ENCODE results near the gene FTCD.
"Not testable (repeated sequence)": the region's sequence is repeated elsewhere in the genome, so short reads cannot be mapped to it uniquely, and the experiment has no call there.

Gene FTCD

DNA sequence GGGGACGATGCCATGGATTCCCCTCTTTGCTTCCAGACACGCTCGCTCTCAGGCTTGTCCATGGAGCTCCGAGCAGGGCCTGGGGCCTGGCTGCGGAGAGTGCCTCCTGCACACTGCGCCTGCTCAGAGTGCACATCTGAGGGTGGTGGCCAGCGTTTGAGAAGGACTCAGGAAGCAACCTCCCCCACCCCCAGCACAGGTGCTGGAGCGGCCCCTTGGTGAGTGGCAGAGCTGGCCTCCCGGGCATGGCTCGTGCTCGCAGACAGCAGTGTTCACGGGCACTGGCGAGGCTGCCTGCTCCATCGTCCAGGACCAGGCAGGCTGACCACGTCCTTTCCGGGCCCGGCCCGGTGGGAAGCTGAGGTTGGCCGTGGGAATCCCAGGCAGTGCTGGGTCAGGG, 26.1 kb upstream of the FTCD start:
- DNase-seq (ENCODE audit: low read depth) = no peak
- TF ChIP-seq, protein P1, sequence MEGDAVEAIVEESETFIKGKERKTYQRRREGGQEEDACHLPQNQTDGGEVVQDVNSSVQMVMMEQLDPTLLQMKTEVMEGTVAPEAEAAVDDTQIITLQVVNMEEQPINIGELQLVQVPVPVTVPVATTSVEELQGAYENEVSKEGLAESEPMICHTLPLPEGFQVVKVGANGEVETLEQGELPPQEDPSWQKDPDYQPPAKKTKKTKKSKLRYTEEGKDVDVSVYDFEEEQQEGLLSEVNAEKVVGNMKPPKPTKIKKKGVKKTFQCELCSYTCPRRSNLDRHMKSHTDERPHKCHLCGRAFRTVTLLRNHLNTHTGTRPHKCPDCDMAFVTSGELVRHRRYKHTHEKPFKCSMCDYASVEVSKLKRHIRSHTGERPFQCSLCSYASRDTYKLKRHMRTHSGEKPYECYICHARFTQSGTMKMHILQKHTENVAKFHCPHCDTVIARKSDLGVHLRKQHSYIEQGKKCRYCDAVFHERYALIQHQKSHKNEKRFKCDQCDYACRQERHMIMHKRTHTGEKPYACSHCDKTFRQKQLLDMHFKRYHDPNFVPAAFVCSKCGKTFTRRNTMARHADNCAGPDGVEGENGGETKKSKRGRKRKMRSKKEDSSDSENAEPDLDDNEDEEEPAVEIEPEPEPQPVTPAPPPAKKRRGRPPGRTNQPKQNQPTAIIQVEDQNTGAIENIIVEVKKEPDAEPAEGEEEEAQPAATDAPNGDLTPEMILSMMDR (IDR thresholded peaks at IDR 0.05; ENCODE audit: control insufficient read depth, insufficient read depth, low read depth, low read length, missing control alignments) = no peak
- no peak overlapping the region for H3K4me3 ChIP-seq (ENCODE audit: control insufficient read depth, low read depth, low read length)

DNA sequence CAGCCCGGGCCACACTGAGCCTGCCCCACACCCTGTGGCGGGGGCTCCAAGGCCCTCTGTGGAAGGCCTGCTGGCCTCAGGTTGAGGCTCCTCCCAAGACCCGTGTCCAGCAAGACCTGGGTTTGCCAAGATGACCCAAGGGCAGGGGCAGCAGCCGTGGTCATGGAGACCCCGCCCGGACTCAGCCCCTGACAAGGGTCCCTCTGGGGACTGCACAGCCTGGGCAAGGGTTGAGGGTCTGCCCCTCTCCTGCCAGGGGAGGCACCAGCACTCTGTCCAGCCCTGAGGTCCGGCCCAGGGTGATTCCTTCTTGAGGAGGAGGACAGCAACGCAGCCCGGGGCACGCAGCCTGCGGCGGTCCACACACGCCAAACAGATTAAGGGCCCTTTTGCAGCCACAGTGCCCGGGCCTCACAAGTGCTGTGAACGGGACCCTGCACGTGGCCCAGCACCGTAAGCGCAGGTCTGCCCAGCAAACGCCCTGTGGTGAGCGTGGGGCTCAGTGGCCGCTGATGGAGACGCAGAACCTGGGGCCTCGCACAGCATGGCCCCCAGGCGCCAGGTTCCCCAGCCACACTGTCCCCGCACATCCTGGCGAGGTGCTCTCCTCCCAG, 25.5 kb upstream of the FTCD start:
- no peak for DNase-seq (ENCODE audit: low read depth)
- no peak overlapping the region for H3K4me3 ChIP-seq (ENCODE audit: control insufficient read depth, low read depth, low read length)
- TF ChIP-seq, protein P1 (IDR thresholded peaks at IDR 0.05; ENCODE audit: control insufficient read depth, insufficient read depth, low read depth, low read length, missing control alignments) = no peak

DNA sequence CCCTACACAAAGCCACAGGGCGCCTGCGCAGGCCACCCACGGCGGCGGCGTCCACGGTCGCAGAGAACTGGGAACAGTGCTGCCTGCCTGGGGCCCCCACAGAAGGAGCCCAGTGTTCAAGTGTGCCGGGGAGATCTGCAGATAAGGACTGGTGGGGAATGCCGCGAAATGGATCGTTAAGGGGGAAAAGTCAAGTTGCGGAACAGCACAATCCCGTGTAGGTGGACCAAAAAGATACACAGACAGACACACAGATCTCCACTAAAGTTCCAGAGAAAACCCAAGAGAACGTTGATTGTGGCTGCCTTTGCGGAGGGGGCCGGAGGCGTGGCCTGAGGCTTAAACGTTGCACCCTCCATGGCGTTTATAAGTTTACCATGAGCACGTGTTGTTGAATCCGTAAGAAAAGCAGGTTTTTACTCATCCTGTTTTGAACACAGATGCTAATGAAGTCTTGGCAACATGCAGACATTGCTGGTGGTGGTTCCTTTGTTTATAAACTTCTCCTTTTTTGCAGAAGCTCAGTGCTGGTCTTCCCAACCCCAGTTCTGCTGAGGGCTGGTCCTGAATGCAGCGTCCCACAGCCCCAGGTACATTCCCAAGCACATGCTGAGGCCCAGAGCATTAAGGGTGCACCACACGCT, 24.8 kb upstream of the FTCD start:
- H3K4me3 ChIP-seq (ENCODE audit: control insufficient read depth, low read depth, low read length) = no peak overlapping the region
- TF ChIP-seq, protein P1 (IDR thresholded peaks at IDR 0.05; ENCODE audit: control insufficient read depth, insufficient read depth, low read depth, low read length, missing control alignments) = no peak
- no peak for DNase-seq (ENCODE audit: low read depth)

DNA sequence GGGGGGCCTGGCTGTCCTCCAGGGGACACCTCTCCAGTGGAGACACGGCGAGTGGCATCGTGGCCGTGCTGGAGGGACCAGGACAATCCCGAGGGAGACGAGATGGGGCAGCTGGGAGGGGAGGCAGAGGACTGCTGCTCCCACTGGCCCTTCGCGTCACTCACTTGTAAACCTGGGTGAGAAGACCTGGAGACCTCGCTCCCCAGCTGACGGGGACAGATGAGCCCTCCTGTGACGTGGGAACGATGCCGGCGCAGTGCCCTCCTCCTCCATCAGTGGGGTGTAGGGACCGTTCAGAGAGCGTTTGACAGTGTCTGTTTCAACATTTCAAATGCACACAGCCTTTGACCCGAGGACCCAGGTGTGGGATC, 24.3 kb upstream of the FTCD start:
- H3K4me3 ChIP-seq (ENCODE audit: control insufficient read depth, low read depth, low read length) = no peak overlapping the region
- DNase-seq (ENCODE audit: low read depth) = no peak
- TF ChIP-seq, protein P1 (IDR thresholded peaks at IDR 0.05; ENCODE audit: control insufficient read depth, insufficient read depth, low read depth, low read length, missing control alignments) = no peak

DNA sequence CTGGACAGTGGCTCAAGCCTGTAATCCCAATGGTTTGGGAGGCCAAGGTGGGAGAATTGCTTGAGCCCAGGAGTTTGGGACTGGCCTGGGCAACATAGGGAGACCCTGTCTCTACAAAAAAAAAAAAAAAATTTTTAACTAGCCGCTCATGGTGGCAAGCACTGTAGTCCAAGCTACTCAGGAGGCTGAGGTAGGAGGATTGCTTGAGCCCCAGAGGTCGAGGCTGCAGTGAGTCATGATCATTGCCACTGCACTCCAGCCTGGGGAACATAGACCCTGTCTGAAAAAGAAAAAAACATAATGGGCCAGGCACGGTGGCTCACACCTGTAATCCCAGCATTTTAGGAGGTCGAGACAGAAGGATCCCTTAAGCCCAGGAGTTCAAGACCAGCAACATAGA, 23.6 kb upstream of the FTCD start:
- DNase-seq (ENCODE audit: low read depth) = no peak
- TF ChIP-seq, protein P1 (IDR thresholded peaks at IDR 0.05; ENCODE audit: control insufficient read depth, insufficient read depth, low read depth, low read length, missing control alignments) = no peak
- H3K4me3 ChIP-seq (ENCODE audit: control insufficient read depth, low read depth, low read length) = no peak overlapping the region

DNA sequence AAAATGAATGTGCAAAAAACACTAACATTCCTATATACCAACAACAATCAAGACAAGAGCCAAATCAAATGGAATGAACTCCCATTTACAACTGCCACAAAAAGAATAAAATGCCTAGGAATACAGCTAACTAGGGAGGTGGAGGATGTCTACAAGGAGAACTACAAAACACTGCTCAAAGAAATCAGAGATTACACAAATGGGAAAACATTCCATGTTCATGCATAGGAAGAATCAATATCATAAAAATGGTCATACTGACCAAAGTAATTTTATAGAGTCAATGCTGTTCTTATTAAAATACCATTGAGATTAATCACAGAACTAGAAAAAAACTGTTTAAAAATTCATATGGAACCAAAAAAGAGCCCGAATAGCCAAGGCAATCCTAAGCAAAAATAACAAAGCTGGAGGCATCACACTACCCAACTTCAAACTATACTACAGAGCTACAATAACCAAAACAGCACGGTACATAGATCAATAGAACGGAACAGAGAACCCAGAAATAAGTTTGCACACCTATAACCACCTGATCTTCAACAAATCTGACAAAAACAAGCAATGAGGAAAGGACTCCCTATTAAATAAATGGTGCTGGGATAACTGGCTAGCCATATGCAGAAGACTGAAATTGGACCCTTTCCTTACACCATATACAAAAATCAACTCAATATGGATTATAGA, 21.2 kb upstream of the FTCD start:
- H3K4me3 ChIP-seq (ENCODE audit: control insufficient read depth, low read depth, low read length); DNase-seq (ENCODE audit: low read depth): not testable (repeated sequence)

DNA sequence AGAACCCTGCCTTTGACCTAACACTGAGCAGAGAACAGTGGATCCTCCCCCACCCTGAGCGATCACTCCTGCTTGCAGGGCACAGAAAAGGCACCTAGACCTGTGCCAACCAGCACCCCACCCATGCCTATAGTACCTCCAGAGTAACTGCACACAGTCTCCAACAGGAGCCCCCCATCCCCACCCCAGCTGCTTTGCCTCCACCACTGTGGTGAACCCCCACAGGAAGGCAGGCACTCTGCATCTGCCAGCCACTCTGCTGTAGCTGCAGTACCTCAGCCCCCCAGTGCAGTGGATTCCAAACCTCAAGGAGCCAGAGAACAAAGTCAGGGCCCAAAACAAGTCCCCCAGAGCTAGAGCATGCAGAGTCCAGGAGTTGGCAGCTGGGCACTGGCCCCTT, 18.2 kb upstream of the FTCD start:
- no peak overlapping the region for H3K4me3 ChIP-seq (ENCODE audit: control insufficient read depth, low read depth, low read length)
- TF ChIP-seq, protein P1 (IDR thresholded peaks at IDR 0.05; ENCODE audit: control insufficient read depth, insufficient read depth, low read depth, low read length, missing control alignments) = no peak
- DNase-seq (ENCODE audit: low read depth) = no peak
